Raji (cell line): ENCODE results near the gene GLIS1.

Experiments used
- POLR2A ChIP-seq: IDR thresholded peaks from 2 replicates; pipeline ENCODE4 v1.6.1; 2011; ENCODE audit warnings: low read depth, low read length, control low read depth; ENCODE audit not compliant: insufficient read depth

The GLIS1 gene

DNA sequence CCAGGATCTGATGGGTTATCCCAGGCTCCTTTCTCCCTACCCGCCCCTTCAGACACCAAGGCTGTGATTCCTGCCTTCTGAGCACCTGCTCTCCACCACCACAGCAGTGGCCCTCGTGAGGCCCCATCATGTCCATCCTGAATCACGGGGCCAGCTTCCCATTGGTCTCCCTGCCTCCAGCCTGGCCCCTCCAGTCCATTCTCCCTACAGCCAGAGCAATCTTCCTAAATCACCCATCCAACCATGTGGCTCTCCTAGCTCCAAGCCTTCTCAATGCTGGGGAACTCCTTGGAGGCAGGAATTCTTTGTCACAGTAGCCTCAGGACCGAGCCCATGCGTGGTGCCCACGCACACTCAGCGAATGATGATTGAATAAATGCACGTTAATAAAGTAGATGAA, 8.9 kb upstream of the GLIS1 start:
- no peak for TF ChIP-seq POLR2A

DNA sequence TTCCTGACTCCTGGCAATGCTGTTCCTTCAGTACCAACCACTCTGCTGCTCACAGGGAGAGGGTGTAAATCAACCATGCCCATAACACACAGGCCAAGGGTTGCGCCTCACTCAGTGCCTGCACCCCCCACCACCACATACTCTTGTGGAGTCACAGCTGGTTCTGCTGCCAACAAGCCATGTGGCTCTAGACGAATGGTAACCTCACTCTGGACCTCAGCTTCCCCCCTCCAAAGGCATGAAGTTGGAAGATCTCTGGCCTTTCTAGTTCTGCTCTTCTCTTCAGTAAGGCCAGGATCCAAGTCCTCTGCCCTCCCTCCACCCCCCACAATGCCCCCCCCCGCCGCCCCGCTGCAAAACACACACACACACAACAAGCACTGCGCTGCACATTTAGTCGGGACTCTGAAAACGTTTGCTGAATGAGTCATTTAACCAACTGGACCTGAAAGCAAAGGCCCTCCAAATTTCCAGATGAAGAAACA, 1.7 kb upstream of the GLIS1 start:
- no peak for TF ChIP-seq POLR2A

DNA sequence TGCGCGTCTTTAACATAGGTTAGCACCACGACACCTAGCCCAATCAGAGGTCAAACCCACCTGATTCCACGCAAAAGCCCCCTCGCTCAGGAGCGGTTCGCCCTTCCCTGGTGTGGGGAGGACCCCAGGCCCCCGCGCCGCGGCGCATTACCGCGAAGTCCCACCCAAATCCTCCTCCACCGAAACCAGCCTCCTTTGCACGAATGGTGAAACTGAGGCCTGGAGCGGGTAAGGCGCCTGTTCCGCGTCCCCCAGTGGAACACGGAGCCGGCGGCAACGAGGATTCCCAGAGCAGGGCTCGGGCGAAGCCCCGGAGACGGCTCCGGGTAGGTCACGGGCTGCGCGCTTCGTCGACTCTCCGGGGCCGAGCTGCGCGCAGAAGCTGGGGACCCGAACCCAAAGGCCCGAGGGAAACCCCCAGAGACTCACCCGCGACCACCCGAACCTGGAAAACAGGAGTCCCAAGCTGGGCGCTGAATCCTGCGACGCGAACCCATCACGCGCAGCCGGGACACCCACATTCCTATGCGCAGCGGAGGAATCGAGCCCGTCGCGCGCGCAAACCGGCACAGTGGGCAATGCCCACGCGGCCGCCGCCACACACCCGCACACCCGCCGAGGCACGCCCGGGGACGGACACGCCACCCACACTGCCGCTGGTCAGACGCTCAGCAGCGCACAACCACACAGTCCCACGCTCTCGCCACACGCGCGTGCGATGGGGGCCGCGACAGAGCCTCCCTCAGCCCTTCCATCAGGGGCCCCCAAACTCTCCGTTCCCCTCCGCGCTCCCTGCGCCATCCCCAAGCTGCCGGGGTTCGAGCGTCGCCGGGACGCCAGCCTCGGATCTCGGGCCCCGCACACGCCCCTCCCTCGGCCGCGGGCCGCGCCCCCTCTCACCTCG, 507 bp downstream of the GLIS1 start:
- no peak for TF ChIP-seq POLR2A

DNA sequence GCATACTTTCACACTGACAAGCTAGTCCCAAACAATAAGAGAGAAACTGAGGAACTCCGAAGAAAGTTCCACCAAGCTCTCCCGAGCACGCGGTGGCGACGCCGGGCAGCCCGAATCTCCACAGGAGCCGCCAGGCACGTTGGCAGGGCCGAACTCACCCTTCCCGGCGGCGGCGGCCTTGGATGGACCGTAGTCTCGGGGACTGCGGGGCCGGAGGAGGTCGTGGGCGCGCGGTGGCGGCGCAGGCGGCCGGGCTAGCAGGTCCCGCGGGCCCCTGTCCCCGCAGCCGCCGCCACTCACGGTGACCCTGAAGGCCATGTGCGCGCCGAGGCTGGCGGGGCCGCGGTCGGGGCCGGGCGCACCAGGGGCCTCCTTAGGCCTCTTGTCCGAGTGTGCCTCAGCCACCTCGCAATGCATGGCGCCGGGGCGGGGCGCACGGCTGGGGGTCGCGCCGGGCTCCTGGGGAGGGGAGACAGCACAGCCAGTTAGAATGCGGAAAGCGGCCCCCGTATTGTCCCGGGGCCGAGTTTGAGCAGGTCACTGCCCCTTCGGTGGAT, 1.2 kb downstream of the GLIS1 start:
- TF ChIP-seq POLR2A, result no peak

DNA sequence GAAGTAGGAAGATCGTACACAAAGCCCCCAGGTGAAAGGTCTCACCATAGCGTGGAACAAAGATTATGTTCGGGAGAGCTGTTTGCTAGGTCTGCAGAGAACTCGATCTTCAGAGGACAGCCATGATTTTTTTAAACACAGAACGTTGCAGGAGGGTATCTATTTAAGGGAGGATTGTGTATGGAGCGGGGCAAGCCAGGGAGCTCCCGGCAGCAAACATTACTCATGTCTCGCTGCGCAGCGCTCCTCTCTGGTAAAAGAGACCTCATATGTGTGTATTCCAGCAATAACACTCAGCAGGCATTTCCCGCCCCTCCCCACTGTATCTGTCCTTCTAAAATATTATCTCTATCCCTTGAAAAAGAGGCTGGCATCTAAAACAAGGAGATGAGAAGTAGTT, 2.7 kb downstream of the GLIS1 start:
- TF ChIP-seq POLR2A, result no peak

- TF ChIP-seq POLR2A, result no peak
Observed at GRCh38 chr1:53735681-53736080, 3.3 kb downstream of the GLIS1 start.

DNA sequence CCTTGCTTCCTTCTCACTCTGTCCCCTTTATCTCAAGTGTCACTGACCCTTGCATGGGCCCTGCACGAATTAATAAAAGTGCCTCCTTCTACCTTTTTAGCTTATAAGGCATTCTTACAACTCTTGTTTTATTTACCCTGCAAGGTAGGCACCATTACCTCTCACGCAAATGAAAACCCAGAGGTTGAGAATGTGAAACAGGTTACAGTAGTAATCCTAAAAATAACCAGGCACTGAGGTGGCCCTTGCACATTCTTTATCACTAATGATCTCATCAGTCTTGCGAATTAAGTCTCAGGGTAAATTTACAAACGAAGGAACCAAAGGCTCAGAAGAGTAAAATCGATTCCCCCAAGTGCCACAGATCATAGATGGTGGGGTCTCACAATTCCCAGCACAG, 3.7 kb downstream of the GLIS1 start:
- TF ChIP-seq POLR2A, result no peak

- no peak for TF ChIP-seq POLR2A
Observed at GRCh38 chr1:53734650-53735211, 4.2 kb downstream of the GLIS1 start.

DNA sequence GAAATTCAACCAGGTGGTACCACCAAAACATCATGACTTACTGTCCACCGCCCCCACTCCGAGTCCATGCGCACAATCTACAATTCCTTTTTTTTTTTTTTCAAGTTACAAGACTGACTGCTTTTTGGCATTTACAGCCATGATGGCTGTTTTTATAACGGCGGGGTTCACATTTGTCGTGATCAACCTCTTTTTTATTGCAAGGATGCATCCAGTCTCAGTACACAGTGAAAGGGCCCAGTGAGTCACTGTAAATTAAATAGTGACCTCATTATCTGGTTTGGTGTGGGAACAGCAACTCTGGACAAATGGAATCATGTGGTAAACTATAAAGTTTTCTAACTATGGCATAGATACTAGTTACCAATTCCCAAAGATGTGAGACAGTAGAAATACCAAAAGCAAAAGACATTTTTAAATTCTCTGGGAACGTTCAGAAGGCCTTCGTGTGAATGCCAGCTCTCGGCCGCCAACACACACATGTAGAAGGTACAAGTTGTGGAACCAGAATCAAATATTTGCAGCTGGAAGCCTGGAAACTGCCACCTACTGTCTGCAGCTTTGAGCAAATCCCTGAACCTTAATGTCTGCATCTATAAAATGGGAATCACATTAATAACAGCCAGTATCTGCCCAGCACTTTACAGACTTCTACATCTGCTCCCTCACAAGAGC, 4.9 kb downstream of the GLIS1 start:
- TF ChIP-seq POLR2A, result no peak

GRCh38 chr1:53733447-53733931, 5.5 kb downstream of the GLIS1 start:
- TF ChIP-seq POLR2A, result no peak

GRCh38 chr1:53732912-53733317, 6.0 kb downstream of the GLIS1 start:
- no peak for TF ChIP-seq POLR2A

GRCh38 chr1:53732409-53732808, 6.6 kb downstream of the GLIS1 start:
- TF ChIP-seq POLR2A, result no peak

- no peak for TF ChIP-seq POLR2A
Observed at GRCh38 chr1:53731779-53732305, 7.1 kb downstream of the GLIS1 start.

- no peak for TF ChIP-seq POLR2A
Observed at GRCh38 chr1:53731043-53731600, 7.8 kb downstream of the GLIS1 start.
